Measurements from ENCODE around the gene HSD17B12.

DNA sequence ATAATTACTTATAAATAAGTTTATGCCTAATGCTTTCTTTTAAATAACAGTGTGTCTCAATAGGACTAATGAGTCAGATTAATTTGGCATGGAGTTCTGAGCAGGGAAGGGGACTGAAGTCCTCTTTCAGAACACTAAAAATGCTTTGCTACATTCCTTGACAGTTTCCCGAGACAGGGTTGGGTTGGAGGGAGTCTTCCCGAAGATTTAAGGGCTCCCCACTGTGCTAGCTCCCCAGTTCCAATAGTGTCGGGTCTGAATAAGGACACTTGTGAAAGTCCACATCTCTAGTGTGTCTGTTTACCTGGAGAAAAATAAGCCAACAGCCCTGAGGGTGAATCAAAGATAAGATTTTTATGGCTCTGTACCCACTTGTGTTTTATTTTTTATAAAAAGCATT, 41.8 kb upstream of the HSD17B12 start:
- TF ChIP-seq, protein P1, sequence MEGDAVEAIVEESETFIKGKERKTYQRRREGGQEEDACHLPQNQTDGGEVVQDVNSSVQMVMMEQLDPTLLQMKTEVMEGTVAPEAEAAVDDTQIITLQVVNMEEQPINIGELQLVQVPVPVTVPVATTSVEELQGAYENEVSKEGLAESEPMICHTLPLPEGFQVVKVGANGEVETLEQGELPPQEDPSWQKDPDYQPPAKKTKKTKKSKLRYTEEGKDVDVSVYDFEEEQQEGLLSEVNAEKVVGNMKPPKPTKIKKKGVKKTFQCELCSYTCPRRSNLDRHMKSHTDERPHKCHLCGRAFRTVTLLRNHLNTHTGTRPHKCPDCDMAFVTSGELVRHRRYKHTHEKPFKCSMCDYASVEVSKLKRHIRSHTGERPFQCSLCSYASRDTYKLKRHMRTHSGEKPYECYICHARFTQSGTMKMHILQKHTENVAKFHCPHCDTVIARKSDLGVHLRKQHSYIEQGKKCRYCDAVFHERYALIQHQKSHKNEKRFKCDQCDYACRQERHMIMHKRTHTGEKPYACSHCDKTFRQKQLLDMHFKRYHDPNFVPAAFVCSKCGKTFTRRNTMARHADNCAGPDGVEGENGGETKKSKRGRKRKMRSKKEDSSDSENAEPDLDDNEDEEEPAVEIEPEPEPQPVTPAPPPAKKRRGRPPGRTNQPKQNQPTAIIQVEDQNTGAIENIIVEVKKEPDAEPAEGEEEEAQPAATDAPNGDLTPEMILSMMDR (IDR thresholded peaks at IDR 0.05; ENCODE audit: extremely low read depth in 1 of 2, insufficient read depth in 1 of 2, low read depth in 1 of 2, low read length in 2 of 2) = no peak
- TF ChIP-seq POLR2A (IDR thresholded peaks at IDR 0.05; ENCODE audit: low read depth, low read length) (no peak), EZH2 (IDR thresholded peaks at IDR 0.05; ENCODE audit: borderline replicate concordance, low read depth, low read length, severe bottlenecking) (no peak), POLR2AphosphoS5 (IDR thresholded peaks at IDR 0.05; ENCODE audit: insufficient read depth, low read depth, low read length) (no peak), JUN (IDR thresholded peaks at IDR 0.05; ENCODE audit: borderline replicate concordance, insufficient read depth, insufficient read length, low read depth) (no peak)

Measured in endothelial cell of umbilical vein (primary cell).